Measurements from ENCODE around the gene SCARF2.
A peak's percentile ranks its signal among the peaks of the same experiment; 100 is the strongest.
"Not testable (repeated sequence)": the region's sequence is repeated elsewhere in the genome, so short reads cannot be mapped to it uniquely, and the experiment has no call there.

The SCARF2 gene

DNA sequence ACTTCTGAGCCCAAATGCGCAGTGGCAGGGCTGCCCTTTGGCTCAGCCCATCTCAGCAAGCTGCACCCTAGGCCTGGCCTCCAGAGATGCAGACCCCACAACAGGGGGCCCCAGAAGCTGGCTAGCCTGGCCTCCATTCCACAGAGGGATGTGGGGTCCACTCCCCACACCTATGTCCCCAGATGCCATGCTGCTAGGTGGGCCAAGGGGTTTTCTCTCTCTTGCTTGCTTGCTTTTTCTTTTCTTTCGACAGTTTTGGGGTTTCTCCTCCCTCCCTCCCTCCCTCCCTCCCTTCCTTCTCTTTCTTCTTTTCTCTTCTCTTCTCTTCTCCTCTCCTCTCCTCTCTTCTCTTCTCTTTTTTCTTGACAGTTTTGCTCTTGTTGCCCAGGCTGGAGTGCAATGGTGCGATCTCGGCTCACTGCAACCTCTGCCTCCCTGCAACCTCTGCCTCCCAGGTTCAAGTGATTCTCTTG is 9.6 kb downstream of the SCARF2 start:
- DNase-seq (ENCODE audit: low read depth in 2 of 2, low spot score in 1 of 2) = no peak

DNA sequence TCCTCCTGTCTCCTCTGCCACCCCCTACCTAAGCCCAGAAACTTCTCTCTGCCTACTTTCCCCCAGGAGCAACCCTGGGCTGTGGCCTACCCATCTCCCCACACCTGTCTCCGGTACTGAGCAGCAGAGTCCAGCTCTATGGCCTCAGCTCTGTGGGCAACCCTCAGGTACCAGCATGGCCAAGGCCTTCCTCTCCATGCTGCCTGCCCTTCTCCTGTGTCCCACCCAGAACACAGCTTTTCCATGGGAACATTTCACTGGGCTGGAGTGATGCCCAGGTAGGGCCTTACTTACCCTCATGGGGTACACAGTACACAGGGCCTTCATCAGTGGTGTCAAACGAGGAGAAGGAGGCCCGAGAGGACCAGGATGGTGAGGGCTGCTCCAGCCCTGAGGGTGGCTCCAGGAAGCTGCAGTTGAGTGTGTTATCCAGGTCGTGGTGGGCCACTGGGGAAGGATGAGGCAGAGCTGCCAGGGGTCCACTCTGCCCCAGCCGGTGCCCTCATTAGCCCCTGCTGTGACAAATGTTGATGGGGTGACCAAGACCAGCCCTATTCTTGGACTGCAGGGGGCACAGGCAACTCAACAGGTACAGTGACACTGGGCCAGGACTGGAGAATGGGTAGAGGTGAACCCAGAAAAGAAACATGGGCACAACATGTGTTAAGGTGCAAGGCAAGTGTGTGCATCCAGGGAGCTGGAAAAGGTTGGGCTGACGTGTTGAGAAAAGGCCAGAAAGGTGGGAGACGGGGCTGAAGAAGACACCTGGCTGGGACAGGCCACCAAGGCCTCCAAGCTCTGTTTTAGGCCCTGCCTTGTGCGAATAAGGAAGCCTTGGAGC is 10.3 kb downstream of the SCARF2 start:
- no peak for DNase-seq (ENCODE audit: low read depth in 2 of 2, low spot score in 1 of 2)

DNA sequence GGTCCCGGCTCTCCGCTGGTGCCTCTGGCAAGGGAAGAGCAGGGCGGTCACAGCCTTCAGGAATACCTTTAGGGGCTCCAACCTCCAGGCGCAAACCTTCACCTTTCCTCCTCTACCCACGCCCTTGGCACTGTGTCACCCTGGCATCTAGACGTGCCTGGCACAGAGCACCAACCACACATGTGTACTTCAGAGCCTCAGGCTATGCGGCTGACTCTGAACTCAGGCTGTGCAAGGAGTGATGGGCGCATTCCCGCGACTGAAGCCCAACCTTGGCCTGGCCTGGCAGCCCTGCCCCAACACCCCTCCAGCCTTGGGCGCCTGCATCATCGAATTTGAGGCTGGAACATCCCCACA is 11.4 kb downstream of the SCARF2 start:
- no peak for DNase-seq (ENCODE audit: low read depth in 2 of 2, low spot score in 1 of 2)

DNA sequence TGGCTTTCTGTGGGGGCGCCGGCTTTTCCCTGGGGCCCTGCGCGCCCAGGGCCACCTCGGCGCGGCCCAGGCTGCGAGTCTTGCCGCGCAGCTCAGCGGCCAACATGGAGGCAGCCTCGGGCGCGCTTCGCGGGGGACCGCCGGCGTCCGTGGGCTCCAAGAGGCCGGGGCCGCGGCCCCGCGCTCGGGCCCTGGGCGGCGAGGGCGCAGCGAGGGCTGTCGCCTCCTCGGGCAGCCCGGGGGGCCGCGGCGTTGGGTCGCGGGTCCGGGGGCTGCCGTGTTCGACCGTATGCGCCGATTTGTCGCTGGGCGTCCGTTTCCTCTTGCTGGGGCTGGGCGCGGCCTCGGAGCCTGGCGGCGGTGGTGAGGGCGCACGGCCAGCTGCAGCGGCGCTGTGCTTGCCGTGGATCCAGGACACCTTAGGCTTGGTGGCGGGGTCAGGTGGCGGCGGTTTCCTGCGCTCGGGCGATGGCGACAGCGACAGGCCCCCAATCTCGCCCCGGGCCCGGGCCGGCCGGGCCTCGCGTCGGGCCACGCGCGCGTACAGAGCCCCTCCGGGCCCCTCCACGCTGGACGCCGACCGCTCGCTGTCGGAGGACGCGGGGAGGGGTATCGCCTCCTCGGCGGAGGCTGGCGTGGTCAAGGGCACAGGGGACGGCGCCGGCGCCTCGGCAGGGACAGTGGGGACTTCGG is 11.9 kb downstream of the SCARF2 start:
- no peak for DNase-seq (ENCODE audit: low read depth in 2 of 2, low spot score in 1 of 2)

DNA sequence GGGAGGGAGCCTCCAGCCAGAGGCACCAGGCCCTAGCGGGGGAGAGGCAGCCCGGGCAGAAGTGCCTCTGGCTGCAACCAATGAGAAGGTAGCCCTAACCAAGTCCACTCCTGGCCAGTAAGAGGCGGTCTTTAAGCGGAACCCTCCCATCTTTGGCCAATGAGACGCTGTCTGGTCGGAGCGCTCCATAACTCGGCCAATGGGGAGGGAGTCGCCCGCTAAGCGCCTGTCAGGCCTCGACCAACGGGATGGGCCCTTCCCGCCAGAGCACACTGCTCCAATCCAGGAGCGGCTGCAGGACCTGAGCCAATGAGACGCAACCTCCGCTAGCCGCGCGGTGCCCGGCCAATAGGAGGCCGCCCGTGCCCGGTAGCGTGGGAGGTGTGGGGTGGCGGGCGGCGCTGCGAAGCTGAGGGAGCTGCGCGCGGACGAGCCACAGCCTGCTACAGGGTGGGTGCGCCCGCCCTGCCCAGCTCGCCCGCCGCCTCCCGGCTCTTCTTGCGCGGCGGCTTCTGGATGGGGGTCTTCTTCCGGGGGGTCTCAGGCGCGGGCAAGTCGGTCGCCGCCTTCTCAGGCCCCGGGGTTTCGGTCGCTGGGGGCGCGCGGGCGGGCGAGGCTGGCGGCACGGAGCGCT is 12.6 kb downstream of the SCARF2 start:
- DNase-seq (ENCODE audit: low read depth in 2 of 2, low spot score in 1 of 2) = no peak

DNA sequence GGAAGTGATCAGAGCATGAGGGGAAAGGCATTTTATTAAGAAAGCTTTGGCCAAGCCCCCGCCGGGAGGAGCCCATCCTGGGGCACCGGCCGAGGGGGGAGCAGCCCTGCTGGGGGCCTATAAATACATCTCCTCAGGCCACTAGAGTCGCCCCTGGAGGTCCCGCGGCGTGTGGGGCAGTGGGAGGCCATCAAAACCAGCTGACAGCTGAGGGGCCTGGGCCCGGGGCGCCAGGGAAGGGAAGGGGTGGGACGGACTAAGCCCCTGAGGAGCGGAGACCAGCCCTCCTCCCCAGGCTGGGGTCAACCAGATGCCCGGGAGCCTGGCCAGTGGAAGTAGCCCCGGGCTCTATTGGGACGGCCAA is 13.1 kb downstream of the SCARF2 start:
- no peak for DNase-seq (ENCODE audit: low read depth in 2 of 2, low spot score in 1 of 2)

DNA sequence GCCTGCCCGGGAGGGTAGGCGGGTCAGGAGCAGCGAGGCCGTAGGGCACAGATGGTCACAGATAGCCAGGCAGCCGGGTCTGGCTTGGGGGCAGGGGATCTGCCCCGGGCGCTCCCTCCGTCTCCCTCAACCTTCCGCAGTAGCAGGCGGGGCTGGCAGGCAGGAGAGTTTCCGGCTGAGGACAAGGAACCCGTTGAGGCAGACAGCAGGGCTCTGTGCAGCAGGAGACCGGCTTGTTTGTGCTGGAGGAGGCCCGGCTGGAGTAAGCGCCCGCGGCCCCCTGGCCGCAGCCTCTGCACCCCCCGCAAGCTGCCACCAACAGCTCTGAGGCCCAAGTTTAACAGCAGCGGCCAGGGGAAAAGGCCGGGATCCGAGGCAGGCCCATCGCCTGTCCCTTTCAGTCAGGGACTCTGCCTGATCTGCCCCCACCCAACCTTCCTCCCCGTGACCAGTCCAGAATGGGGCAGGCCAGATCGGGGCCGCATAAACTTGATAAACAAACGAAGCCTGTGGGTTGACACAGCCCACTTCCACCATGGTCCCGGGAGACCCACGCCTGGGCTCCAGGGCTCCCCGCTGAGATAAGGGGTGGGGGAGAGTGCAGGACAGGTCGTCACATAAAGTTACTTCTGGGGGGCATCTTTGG is 13.6 kb downstream of the SCARF2 start:
- no peak for DNase-seq (ENCODE audit: low read depth in 2 of 2, low spot score in 1 of 2)

DNA sequence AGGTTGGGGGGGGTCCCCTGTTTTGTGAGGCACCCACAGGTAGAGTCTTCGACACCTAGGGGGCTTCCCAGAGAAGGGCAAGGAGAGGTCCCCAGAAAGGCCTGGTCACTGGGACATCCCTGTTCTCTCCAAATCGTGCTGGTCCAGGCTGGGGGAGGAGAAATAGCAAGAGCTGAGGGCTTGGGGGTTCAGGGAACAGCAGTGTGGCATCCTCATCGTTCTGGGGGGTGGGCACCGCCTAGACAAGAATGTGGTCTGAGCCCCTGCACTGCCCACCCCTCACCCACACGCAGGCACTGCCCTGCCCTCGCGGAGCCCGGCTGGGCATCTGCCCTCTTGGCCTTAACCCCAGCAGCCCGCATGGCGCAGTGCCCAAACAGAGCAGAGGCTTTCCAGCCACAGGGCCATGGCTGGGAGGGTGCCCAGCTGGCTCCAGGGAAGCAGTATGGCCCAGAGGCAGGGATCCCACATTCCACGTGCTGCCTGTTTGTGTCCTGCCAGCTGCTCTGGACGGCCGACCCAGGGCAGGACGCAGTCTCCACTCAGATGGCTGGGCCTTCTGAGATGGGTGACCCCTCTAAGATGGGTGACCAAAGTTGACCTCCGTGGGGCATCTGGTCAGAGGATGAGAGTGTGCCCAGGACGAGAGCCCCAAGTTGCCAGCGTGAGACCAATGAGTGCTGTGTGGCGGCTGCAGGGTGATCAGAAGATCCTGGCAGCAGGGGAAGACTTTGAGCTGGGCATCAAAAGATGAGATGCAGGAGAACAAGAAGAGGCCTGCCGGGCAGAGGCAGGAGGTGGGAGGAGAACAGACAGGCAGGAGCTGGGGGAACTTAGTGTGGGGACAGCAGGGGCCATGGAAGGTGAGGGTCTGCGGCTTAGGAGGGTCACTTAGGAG is 14.4 kb downstream of the SCARF2 start:
- DNase-seq (ENCODE audit: low read depth in 2 of 2, low spot score in 1 of 2) = no peak

DNA sequence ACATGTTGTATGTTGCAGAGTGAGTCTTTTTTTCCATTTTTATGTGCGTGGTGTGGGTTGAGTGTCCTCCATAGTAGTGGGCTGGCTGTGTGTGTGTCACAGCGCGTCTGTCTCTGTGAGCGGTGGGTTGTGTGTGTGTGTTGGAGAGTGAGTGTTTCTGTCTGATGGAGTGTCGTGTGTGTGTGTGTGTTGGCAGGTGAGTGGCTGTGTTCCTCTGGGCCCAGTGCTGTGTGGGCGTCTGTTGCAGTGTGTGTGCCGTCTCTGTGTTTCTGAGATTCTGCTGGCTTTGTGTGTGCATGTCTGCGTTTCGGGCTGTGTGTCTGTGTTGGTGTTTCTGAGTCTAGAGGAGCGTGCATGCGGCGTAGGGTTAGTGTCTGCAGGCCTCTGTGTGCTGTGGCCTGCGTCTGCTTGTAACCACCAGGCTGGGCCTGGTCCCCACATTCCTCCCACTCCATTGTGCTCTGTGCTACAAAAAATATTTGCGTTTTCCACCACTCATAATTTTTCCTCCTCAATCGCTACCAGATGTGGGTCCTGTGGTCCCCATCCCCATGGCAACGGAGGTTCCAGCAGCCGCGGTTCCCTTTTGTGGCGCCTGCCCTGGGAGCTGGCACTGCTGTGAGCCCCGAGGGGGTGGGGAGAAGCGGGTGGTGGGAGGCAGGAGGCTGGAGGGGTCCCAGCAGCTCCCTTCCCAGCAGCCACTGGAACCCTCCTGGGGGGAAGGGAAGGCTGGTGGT is 15.2 kb downstream of the SCARF2 start:
- DNase-seq (ENCODE audit: low read depth in 2 of 2, low spot score in 1 of 2) = no peak

DNA sequence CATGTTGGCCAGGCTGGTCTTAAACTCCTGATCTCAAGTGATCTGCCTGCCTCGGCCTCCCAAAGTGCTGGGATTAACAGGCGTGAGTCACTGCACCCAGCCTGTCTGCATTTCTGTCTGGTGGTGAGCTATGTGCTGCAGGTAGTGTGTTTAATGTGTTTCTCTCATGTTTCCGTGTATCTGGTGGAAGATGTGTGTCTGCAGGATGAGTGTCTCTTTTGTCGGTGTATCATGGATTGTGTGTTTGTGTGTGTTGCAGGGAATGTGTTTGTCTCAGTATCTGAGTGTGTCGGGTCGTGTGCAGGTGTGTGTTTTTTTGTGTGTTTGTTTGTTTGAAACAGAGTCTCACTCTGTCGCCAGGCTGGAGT is 16.1 kb downstream of the SCARF2 start:
- no peak for DNase-seq (ENCODE audit: low read depth in 2 of 2, low spot score in 1 of 2)

DNA sequence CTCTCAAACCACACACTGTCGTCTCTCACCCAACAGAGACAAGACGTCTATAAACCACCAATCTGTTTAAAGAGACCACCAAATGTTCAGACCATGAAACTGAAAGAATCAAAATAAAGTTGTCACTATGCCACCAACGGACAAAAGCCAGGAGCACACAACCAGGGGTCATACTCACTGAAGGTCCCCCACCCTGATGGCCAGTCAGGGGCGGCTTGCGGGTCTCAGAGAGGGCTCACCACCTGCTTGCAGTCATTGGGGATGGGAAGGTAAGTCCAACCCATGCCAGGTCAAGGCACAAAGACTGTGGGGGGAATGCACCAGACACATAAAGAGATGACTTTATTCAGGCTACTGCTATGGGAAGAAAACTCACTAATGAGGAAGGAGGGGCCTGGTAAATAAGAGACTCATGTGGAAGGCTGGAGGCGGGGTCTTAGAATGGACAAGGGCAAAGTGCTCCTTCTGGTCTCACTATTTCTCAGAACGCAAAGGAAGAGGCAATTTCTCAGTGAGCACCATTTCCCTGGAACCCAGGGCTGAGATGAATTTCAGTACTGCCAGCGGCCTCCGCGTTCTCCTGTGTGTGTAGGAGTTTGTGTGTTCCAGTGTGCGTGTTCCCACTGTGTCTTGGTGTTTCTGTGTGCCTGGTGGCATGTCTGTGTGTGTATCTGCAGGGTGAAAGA is 17.3 kb downstream of the SCARF2 start:
- no peak for DNase-seq (ENCODE audit: low read depth in 2 of 2, low spot score in 1 of 2)

DNA sequence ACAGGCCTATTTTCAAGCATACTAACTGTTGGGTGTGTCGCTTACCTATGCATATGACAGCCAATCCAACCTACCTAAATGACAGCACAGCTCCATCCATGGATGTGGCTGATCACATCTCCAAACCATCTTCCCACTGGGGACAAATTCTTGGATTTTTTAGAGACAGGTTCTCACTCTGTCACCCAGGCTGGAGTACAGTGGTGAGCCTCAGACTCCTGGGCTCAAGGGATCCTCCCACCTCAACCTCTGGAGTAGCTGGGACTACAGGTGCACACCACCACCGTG is 18.0 kb downstream of the SCARF2 start:
- no peak for DNase-seq (ENCODE audit: low read depth in 2 of 2, low spot score in 1 of 2)

DNA sequence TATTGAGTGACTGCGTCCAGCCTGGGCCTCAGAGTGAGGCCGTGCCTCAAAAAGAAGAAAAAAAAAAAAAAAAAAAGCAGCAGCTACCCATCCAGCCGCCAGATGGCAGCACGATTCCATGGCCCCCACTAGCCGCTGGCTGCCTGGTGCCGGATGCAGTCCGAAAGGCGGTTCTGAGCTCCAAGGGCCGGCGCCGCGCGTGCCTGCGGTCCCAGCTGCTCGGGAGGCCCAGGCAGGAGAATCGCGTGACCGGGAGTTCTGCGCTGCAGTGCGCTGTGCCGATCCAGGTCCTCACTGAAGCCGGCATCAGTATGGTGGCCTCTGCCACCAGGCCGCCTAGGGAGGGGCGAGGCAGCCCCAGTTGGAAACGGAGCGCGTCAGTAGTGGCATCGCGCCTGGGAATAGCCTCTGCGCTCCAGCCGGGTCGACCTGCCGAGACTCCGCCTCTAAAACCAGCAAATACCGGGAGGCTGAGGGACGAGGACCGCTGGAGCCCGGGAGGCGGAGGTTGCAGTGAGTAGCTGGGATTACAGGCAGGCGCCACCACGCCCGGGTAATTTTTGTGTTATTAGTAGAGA is 19.3 kb downstream of the SCARF2 start:
- DNase-seq (ENCODE audit: low read depth in 2 of 2, low spot score in 1 of 2) = peak; percentile 47 to 49

DNA sequence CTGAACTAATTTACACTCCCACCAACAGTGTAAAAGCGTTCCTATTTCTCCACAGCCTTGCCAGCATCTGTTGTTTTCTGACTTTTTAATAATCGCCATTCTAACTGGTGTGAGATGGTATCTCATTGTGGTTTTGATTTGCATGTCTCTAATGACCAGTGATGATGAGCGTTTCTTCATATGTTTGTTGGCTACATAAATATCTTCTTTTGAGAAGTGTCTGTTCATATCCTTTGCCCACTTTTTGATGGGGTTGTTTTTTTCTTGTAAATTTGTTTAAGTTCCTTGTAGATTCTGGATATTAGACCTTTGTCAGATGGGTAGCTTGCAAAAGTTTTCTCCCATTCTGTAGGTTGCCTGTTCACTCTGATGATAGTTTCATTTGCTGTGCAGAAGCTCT is 21.9 kb downstream of the SCARF2 start:
- not testable (repeated sequence) for DNase-seq (ENCODE audit: low read depth in 2 of 2, low spot score in 1 of 2)

DNA sequence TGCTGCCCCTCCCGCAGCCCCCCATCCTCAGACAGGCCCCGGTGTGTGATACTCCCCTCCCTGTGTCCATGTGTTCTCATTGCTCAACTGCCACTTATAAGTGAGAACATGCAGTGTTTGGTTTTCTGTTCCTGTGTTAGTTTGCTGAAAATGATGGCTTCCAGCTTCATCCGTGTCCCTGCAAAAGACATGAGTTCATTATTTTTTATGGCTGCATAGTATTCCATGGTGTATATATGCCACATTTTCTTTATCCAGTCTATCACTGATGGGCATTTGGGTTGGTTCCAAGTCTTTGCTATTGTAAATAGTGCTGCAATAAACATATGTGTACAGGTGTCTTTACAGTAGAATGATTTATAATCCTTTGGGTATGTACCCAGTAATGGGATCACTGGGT is 22.4 kb downstream of the SCARF2 start:
- not testable (repeated sequence) for DNase-seq (ENCODE audit: low read depth in 2 of 2, low spot score in 1 of 2)

DNA sequence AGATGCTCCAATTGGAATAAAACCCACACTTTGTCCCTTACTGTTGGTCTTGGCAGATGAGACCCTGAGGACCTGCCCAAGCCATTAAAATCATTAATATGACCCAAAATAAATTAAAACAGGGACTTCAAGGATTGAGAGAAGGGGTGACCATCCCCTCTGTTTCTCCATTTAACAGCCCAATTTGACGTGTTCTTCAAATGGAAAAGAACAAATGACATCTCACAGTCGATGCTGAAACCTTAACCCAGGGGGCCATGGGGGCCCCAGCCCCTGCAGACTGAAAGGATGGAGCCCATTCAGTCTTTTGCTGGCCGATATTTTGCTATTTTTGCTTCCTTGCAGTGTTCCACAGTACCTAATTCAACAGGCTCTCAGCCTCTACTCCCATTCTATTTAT is 23.2 kb downstream of the SCARF2 start:
- DNase-seq (ENCODE audit: low read depth in 2 of 2, low spot score in 1 of 2) = no peak

DNA sequence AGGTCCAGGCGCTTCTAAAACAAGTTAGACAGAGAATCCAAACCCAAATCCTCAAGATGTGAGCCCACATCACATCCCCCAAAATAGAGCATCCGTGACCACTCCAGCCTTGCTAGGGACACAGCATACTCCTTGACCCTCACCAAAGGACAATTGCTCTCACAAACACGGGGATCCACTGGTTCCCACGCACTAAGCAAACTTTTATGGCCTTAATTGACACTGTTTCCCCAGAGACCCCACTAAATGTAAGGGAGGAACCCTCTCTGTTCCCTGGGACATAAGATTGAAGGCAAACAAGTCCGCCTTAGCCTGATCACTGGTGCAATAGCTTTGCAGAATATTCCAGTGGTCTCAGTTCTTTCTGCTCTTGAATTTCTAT is 23.6 kb downstream of the SCARF2 start:
- no peak for DNase-seq (ENCODE audit: low read depth in 2 of 2, low spot score in 1 of 2)

DNA sequence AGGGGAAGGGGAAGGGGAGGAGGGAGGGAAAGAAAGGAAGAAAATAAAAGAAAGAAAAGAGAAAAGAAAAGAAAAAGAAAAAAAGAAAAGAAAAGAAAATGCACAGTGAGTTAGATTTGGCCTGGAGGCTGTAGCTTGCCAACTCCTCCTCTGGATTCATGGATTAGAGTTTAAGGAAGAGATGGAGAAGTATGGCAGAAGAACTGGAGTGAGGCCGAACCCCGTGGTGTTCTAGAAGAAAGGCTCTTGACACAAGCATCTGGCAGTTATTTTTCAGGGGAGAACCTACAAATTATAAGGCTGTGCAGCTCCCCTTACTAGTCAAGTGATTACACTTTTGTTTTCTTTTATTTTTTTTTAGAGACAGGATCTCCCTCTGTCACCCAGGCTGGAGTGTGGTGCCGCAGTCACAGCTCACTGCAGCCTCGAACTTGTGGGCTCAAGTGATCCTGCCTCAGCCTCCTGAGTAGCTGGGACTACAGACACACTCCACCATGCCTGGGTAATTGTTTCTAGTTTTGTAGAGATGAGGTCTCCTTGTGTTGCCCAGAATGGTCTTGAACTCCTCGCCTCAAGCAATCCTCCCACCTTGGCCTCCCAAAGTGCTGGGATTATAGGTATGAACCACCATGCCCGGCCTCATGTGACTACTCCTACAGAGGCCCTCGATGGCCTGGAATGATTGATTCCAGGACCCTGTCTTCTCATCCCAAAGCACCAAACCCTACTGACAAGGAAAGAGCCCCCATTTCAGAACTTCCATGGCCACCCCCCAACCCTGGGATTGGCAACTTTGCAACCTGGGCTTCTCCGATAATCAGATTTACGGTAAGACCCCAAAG is 24.2 kb downstream of the SCARF2 start:
- DNase-seq (ENCODE audit: low read depth in 2 of 2, low spot score in 1 of 2) = no peak

Data from stimulated activated CD8-positive, alpha-beta memory T cell treated with anti-CD3 and anti-CD28 coated beads, Interleukin-4, amount 100 ng/mL, for 1 hour (primary cell).